Measurements from ENCODE around the gene AGO3.
"Not testable (repeated sequence)": the region's sequence is repeated elsewhere in the genome, so short reads cannot be mapped to it uniquely, and the experiment has no call there.

The AGO3 gene

GRCh38 chr1:35927472-35927871 is 3.4 kb upstream of the AGO3 start:
- DNase-seq, result no peak

GRCh38 chr1:35929730-35930592 is 944 bp upstream of the AGO3 start:
- peak; percentile 73 for DNase-seq

- peak; percentile 61 for DNase-seq
Measured at GRCh38 chr1:35931446-35932157, 697 bp downstream of the AGO3 start.

- no peak for DNase-seq
Measured at GRCh38 chr1:35932158-35932636, 1.3 kb downstream of the AGO3 start.

GRCh38 chr1:35932941-35933340 is 2.0 kb downstream of the AGO3 start:
- no peak for DNase-seq

- peak; percentile 60 for DNase-seq
Measured at GRCh38 chr1:35935442-35936388, 4.8 kb downstream of the AGO3 start.

GRCh38 chr1:35936838-35937237 is 5.9 kb downstream of the AGO3 start:
- DNase-seq, result no peak

- no peak for DNase-seq
Measured at GRCh38 chr1:35939484-35939883, 8.6 kb downstream of the AGO3 start.

GRCh38 chr1:35945327-35945726 is 14.4 kb downstream of the AGO3 start:
- DNase-seq, result no peak

- no peak for DNase-seq
Measured at GRCh38 chr1:35947547-35947946, 16.6 kb downstream of the AGO3 start.

- no peak for DNase-seq
Measured at GRCh38 chr1:35958558-35958957, 27.7 kb downstream of the AGO3 start.

GRCh38 chr1:35959304-35959703 is 28.4 kb downstream of the AGO3 start:
- no peak for DNase-seq

GRCh38 chr1:35962952-35963351 is 32.0 kb downstream of the AGO3 start:
- no peak for DNase-seq

- DNase-seq, result not testable (repeated sequence)
Measured at GRCh38 chr1:35964277-35964676, 33.4 kb downstream of the AGO3 start.

GRCh38 chr1:35968396-35968795 is 37.5 kb downstream of the AGO3 start:
- DNase-seq, result no peak

GRCh38 chr1:35971601-35972000 is 40.7 kb downstream of the AGO3 start:
- no peak for DNase-seq

- not testable (repeated sequence) for DNase-seq
Measured at GRCh38 chr1:35972631-35973030, 41.7 kb downstream of the AGO3 start.

GRCh38 chr1:35980090-35980489 is 49.2 kb downstream of the AGO3 start:
- DNase-seq, result no peak

GRCh38 chr1:35988237-35988636 is 57.3 kb downstream of the AGO3 start:
- DNase-seq, result no peak

- DNase-seq, result no peak
Measured at GRCh38 chr1:36006941-36007500, 76.1 kb downstream of the AGO3 start.

- no peak for DNase-seq
Measured at GRCh38 chr1:36007741-36008140, 76.8 kb downstream of the AGO3 start.

GRCh38 chr1:36008546-36009197 is 77.8 kb downstream of the AGO3 start:
- DNase-seq, result no peak
